SH-SY5Y (cell line): Measurements from ENCODE around the gene KBTBD12.
A peak's percentile ranks its signal among the peaks of the same experiment; 100 is the strongest.

Experiments used
- GATA2 ChIP-seq: IDR thresholded peaks from 2 replicates; pipeline ENCODE4 v1.6.1; 2011; ENCODE audit warnings: mild to moderate bottlenecking, low read depth, low read length
- GATA3 ChIP-seq: IDR thresholded peaks from 2 replicates; pipeline ENCODE4 v1.6.1; 2011; ENCODE audit warnings: low read depth, mild to moderate bottlenecking, low read length, moderate library complexity

DNA sequence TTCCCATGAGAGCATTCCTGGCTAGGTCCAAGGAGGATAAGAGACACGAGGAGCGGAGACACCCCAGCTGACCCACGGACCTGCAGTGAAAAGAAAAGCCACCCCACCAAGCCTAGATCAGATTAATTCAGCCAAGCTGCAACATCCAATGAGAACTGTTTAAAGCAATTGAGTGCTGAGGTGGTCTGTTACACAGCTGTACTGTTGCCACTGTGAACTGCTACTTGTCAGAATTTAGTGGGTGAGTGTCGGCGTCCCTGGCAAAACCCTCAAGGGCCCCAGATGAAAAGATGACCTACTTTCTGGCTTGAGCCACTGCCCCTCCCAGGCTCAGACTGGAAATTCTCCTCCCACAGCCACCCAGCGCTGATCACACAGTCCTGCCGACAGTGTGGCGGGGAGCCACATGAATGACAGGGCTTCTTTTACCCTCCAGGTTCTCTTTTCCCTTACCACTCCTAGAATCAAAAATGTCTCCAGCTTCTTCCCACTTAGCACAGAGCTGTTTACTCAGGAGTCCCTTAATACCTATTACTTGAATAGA, 26.4 kb upstream of the KBTBD12 start:
- TF ChIP-seq GATA3 (no peak), GATA2 (peak; percentile 21; the same call in 1 of the 2 replicates)
